ENCODE measurements around the gene METTL17. TPM values are rescaled to one million over a fixed set of nuclear protein-coding genes. Genes with fewer than 3 reads are reported as not detected.
A peak's percentile ranks its signal among the peaks of the same experiment; 100 is the strongest.

METTL17 gene
- total and polyA plus RNA-seq, 2 of the 13 experiments (the other 11 are each of a cell fraction or from before 2014, with no cell fraction given): 122 to 199 TPM

DNA sequence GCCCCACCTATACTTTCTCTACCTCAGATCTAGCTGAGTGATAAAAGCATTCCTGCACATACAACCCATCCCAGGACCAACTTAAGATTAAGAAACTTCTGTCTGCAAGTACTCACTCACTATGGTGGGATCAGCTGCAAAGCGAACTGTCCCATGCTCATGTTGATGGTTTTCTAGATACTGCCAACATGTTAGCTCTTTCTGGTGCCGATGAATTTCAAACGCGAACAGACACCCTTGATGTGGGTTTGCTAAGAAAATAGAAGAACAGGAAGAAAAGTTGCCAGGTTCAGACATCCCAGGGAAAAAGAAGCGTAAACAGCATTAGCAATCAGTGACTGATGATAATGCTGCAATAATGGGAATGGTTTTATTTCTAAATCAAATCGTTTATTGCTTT, 7.8 kb downstream of the METTL17 start:
- no TSS peak for BruUV-seq (replicated peaks)
- H3K27ac ChIP-seq (ENCODE audit: extremely low read length, insufficient read depth, low read length): no peak overlapping the region
- no peak for ATAC-seq
- WGBS (ENCODE audit: low lambda C conversion rate): 80% methylated on average over 6 of the region's 6 CpGs
- peak; percentile 17; the same call in 1 of the 2 replicates for TF ChIP-seq POLR2AphosphoS5 (IDR thresholded peaks at IDR 0.05; ENCODE audit: low read depth, low read length)
- TF ChIP-seq NFYC (CRISPR knock-in tag; IDR thresholded peaks at IDR 0.05): no peak
- TF ChIP-seq RBFOX2 (IDR thresholded peaks at IDR 0.05; ENCODE audit: low read depth, low read length): peak; percentile 25; the same call in 1 of the 2 replicates
- TF ChIP-seq POLR2G (IDR thresholded peaks at IDR 0.05; ENCODE audit: low read depth, low read length): peak; percentile 52
- H3K9ac ChIP-seq (ENCODE audit: insufficient read depth, low read depth, low read length): no peak overlapping the region
- H3K27me3 ChIP-seq (ENCODE audit: control insufficient read depth in 1 of 2, insufficient read depth in 2 of 2, low read length in 2 of 2): no peaks in the 10 kb centered on the region
- DNase-seq (ENCODE audit: low spot score): no peak
- no peaks in the 10 kb centered on the region for H3K9me3 ChIP-seq (ENCODE audit: low read length)
- peaks cover 19 to 39% of the 10 kb centered on the region in 2 experiments for H3K36me3 ChIP-seq (replicated peaks in 1 of 2; ENCODE audit: control insufficient read depth in 1 of 2, insufficient read depth in 2 of 2, low read length in 2 of 2)
- ChIA-PET CTCF (ENCODE audit: low intra/inter-chr PET ratio, low total read pairs) (no interaction called here), POLR2A (interaction anchor here (0.7 to 1.1 kb wide), 3 partner anchors 17 to 375 kb away, joined by 3 to 5 read pairs (median 4); no protein-coding TSS in a partner anchor)
- intact Hi-C loops (cut with micrococcal nuclease; ENCODE audit: unreplicated experiment) (no loop called here), in situ Hi-C loops (cut with HindIII; ENCODE audit: extremely low pct_ligation_motif_present, low pct_unique_long_range_greater_than_20kb) (loop anchor here (25.0 kb wide), 1 partner anchor 660 kb away; the partner anchor contains the start of genes CCNB1IP1 and PARP2)
- H3K4me1 ChIP-seq (ENCODE audit: insufficient read depth, low read length): peaks cover 4% of the 10 kb centered on the region
- no peak overlapping the region for H2AFZ ChIP-seq (ENCODE audit: low read length)
- H3K4me2 ChIP-seq (ENCODE audit: low read depth, low read length): no peak overlapping the region
- no peak for FAIRE-seq
- no peak overlapping the region for H3K4me3 ChIP-seq (replicated peaks in 1 of 3; ENCODE audit: insufficient read depth in 1 of 3, low read depth in 2 of 3, low read length in 3 of 3)
- H3K79me2 ChIP-seq (ENCODE audit: insufficient read depth, low read length): no peaks in the 10 kb centered on the region
- no peaks in the 10 kb centered on the region for H4K20me1 ChIP-seq (ENCODE audit: insufficient read depth, low read length)

DNA sequence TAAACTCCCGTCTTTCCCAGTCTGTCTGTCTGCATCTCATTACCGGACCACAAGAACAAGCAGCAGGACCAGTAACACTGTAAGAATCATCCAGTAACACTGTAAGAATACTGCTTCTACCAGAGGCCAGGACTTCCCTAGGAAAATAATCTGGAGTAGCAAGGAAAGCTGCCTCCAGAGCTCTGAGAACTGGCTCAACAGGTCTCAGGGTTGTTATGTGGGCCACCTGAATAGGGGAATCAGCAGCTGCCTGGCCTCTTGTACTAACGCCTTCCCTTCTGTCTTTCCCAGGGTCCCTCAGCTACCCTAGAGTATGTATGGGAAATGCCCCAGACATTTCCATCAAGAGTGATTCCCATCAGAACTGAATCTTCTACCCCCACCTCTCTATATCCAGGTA, 8.4 kb downstream of the METTL17 start:
- H3K9me3 ChIP-seq (ENCODE audit: low read length): no peaks in the 10 kb centered on the region
- intact Hi-C loops (cut with micrococcal nuclease; ENCODE audit: unreplicated experiment) (no loop called here), in situ Hi-C loops (cut with HindIII; ENCODE audit: extremely low pct_ligation_motif_present, low pct_unique_long_range_greater_than_20kb) (loop anchor here (25.0 kb wide), 1 partner anchor 661 kb away; the partner anchor contains the start of genes CCNB1IP1 and PARP2)
- no peak overlapping the region for H3K27ac ChIP-seq (ENCODE audit: extremely low read length, insufficient read depth, low read length)
- no peaks in the 10 kb centered on the region for H4K20me1 ChIP-seq (ENCODE audit: insufficient read depth, low read length)
- TF ChIP-seq, protein P1, sequence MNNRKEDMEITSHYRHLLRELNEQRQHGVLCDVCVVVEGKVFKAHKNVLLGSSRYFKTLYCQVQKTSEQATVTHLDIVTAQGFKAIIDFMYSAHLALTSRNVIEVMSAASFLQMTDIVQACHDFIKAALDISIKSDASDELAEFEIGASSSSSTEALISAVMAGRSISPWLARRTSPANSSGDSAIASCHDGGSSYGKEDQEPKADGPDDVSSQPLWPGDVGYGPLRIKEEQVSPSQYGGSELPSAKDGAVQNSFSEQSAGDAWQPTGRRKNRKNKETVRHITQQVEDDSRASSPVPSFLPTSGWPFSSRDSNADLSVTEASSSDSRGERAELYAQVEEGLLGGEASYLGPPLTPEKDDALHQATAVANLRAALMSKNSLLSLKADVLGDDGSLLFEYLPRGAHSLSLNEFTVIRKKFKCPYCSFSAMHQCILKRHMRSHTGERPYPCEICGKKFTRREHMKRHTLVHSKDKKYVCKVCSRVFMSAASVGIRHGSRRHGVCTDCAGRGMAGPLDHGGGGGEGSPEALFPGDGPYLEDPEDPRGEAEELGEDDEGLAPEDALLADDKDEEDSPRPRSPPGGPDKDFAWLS (CRISPR knock-in tag; IDR thresholded peaks at IDR 0.05; ENCODE audit: borderline replicate concordance): no peak
- TF ChIP-seq ZNF30 (CRISPR knock-in tag; IDR thresholded peaks at IDR 0.05): no peak
- TF ChIP-seq, protein P2, sequence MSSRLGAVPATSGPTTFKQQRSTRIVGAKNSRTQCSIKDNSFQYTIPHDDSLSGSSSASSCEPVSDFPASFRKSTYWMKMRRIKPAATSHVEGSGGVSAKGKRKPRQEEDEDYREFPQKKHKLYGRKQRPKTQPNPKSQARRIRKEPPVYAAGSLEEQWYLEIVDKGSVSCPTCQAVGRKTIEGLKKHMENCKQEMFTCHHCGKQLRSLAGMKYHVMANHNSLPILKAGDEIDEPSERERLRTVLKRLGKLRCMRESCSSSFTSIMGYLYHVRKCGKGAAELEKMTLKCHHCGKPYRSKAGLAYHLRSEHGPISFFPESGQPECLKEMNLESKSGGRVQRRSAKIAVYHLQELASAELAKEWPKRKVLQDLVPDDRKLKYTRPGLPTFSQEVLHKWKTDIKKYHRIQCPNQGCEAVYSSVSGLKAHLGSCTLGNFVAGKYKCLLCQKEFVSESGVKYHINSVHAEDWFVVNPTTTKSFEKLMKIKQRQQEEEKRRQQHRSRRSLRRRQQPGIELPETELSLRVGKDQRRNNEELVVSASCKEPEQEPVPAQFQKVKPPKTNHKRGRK (CRISPR knock-in tag; IDR thresholded peaks at IDR 0.05): no peak
- TF ChIP-seq ZBTB1 (CRISPR knock-in tag; IDR thresholded peaks at IDR 0.05; ENCODE audit: borderline replicate concordance): no peak
- no peak for TF ChIP-seq NPAS2 (CRISPR knock-in tag; IDR thresholded peaks at IDR 0.05; ENCODE audit: borderline replicate concordance)
- no peak for TF ChIP-seq ZEB1 (IDR thresholded peaks at IDR 0.05; ENCODE audit: insufficient replicate concordance, low read depth)
- H3K4me1 ChIP-seq (ENCODE audit: insufficient read depth, low read length): peaks cover 10% of the 10 kb centered on the region
- H3K79me2 ChIP-seq (ENCODE audit: insufficient read depth, low read length): no peaks in the 10 kb centered on the region
- H3K9ac ChIP-seq (ENCODE audit: insufficient read depth, low read depth, low read length): no peak overlapping the region
- no peaks in the 10 kb centered on the region for H3K27me3 ChIP-seq (ENCODE audit: control insufficient read depth in 1 of 2, insufficient read depth in 2 of 2, low read length in 2 of 2)
- DNase-seq (ENCODE audit: low spot score) (no peak), ATAC-seq (no peak; the same call in 2 of the 3 replicates), FAIRE-seq (no peak)
- 92% methylated on average over 3 of the region's 3 CpGs for WGBS (ENCODE audit: low lambda C conversion rate)
- H2AFZ ChIP-seq (ENCODE audit: low read length): no peak overlapping the region
- no peak overlapping the region for H3K4me2 ChIP-seq (ENCODE audit: low read depth, low read length)
- POLR2A ChIA-PET: interaction anchor here (1.1 kb wide), 1 partner anchor 91 kb away, joined by 3 read pairs; no protein-coding TSS in a partner anchor
- no TSS peak for BruUV-seq (replicated peaks)
- H3K4me3 ChIP-seq (replicated peaks in 1 of 3; ENCODE audit: insufficient read depth in 1 of 3, low read depth in 2 of 3, low read length in 3 of 3): no peak overlapping the region
- CTCF ChIA-PET (ENCODE audit: low intra/inter-chr PET ratio, low total read pairs): no interaction called here
- peaks cover 18 to 33% of the 10 kb centered on the region in 2 experiments for H3K36me3 ChIP-seq (replicated peaks in 1 of 2; ENCODE audit: control insufficient read depth in 1 of 2, insufficient read depth in 2 of 2, low read length in 2 of 2)

Measured in HepG2 (cell line).